Raji (cell line): ENCODE measurements around the gene KCNC1.

Experiments used
- POLR2A ChIP-seq: IDR thresholded peaks from 2 replicates; pipeline ENCODE4 v1.6.1; 2011; ENCODE audit warnings: low read depth, low read length, control low read depth; ENCODE audit not compliant: insufficient read depth

Gene KCNC1

DNA sequence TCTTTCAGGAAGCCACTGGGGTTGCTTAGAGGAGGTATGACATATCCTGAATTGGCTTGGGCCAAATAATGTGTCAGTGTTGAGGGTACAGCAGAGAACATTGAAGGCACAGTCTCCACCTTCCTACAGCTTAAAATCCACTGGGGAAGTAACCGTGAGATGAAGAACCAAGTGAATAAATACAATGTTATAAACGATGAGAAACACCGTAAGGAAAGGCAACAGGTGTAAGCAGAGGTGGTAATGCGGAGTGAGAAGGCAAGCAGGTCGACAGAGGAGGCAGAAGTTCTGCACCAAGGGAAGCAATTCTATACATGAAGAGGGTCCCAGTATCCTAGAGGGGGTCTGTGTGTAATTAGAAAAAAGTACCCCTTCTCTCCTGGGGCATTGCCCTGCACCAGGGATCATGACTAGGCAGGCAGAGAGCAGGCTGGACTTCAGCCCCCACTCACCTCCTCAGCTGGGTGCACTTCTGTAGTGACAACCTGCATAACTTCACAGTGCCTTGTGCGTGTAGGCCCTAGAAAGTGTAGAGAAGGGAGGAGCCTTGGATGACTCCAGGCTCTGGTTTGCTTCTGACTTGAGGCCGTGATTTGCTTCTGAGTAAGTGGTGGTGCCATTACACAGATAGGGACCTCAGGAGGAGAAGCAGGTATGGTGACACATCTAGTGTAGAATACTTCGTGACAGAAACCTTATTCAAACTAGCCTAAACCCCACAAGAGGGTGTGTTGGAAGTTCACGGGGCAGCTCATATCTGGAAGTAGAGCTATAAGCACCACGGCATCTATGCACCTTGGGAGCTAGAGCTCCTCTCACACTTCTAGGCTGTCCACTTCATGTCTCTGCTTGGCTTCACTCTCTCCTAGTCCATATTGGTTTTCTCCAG is 10.3 kb upstream of the KCNC1 start:
- no peak for TF ChIP-seq POLR2A

DNA sequence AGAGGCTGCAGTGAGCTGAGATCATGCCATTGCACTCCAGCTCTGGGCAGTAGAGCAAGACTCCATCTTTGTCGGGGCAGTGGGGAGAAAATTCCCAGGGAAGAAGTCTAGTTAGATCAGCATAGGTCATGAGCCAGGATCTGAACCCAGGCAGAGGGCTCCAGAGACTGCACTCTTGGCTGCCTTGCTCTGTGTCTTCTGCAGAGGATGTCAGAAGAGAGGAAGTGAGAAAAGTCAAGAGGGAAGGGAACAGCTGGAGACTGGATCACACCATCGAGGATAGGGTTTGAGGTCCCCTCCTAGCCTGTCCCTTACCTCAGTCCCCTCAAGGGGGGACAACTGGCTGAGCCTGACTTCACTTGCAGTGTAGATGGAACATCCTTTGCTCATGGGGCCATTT is 9.4 kb upstream of the KCNC1 start:
- no peak for TF ChIP-seq POLR2A

- no peak for TF ChIP-seq POLR2A
These were observed 4.4 kb upstream of the KCNC1 start for GRCh38 chr11:17730137-17730536.

DNA sequence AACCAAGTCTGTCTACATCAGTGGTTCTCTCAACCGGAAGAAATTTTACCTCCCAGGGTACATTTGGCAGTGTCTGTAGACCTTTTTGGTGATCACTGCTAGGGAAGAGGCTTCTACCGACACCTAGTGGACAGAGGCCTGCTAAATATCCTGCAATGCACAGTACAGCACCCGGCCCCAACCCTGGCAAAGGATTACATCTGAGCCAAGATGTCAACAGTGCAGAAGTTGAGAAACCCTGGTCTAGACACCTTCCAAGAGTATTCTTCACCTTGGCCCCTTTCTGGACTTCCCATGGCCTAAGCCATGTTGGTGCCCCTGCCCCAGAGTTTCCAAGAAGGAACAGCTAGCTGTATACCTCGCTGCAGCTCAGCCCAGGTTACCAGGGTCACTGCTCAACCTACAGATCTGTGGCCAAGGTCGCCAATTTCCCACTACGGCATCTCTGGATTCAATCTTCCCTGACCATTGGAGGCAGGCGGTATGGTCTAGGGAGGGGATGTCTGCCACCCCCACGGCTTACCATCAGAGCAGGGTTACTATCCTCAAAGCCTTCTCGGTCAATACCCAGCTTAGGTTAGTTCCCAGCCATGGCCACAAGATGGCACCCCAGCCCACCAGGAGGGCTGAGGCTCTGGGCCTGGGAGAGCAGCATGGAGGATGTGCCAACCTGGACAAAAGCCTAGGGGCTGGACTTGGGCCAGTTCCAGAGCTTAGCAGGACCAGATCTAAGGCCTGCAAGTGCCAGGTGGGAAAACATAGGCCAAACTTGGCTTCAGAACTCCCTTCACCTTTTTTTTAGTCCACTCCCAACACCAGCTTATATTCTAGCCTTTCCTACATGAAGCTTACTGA is 3.7 kb upstream of the KCNC1 start:
- TF ChIP-seq POLR2A, result no peak

DNA sequence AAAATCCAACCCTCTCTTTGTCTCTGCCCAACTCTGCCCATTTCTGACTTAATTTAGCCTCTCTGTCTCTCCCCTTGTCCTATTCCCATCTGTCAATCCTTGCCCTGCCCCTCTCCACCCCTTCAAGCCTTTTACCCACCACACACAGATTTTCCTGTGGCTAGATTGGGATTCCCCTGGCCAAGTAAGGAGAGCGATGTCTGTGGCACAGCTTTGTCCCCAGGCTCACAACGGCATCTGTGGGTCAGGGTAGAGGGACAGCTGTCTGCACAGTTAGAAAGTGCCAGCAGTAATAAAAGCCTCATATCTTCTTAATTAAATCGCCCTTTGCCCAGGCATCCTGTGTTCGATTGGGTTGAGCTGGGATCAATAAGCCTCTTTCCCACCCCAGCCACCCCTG is 1.3 kb upstream of the KCNC1 start:
- TF ChIP-seq POLR2A, result no peak

DNA sequence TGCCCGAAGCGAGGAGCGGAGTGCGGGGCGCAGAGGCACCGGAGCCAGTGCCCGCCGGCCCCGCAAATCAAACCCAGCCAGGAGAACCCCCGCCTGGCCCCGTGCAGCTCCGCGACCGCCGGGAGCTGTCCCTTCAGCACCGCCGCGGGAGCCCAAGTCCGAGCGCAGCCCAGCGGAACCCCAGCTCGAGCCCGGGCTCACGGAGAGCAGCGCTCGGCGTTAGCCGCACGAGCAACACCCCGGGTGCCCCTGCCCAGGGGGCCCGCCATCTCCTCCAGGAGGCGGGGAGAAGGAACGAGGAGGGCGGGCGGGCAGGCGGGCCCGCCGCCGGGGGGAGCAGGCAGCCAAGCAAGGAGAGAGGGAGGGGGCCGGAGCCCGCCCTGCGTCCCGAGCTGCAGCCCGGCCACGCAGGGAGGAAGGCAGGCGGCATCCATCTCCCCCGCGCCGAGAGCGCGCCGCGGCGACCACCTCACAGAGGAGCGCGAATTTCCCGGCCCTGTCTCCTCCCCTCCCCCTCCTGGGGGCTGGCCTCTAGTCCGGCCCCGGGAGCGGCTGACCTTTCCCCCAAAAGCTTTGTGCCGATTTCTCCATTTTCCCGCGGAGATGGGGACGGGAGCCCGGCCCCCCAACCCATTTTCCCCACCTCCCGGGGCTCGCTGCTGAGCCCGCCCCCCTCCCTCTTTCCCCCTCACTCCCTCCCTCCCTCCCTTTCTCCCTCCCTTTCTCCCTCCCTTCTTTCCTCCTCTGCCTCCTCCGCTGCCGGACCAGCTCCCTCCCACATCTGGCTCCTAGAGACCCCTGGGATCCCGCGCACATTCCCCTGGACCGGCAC is 621 bp downstream of the KCNC1 start:
- TF ChIP-seq POLR2A, result no peak

DNA sequence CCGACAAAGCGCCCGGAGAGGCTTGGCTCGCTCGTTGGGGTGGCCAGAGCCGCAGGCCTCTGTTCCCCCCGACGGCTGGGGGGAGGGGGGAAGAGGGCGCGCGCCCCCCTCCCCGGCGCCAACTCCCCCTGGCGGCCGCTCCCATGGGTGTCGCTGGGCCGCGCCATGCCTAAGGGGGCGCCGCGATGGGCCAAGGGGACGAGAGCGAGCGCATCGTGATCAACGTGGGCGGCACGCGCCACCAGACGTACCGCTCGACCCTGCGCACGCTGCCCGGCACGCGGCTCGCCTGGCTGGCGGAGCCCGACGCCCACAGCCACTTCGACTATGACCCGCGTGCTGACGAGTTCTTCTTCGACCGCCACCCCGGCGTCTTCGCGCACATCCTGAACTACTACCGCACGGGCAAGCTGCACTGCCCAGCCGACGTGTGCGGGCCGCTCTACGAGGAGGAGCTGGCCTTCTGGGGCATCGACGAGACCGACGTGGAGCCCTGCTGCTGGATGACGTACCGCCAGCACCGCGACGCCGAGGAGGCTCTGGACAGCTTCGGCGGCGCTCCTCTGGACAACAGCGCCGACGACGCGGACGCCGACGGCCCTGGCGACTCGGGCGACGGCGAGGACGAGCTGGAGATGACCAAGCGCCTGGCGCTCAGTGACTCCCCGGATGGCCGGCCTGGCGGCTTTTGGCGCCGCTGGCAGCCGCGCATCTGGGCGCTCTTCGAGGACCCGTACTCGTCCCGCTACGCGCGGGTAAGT is 1.4 kb downstream of the KCNC1 start:
- no peak for TF ChIP-seq POLR2A

DNA sequence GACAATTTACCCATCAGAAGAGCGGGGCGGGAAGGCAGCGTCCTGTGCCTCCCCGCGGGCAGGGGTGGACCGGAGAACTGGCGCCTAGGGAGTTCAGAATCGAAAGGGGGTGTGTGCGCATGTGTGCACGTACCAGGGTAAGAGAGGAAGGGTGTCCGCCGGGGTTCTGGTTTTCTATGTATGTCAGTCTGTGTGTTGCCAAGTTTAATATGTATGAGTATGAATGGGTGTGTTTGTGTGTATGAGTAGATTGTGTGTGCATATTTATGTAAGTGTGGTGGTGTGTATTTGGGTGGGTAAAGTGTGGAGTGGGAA is 2.0 kb downstream of the KCNC1 start:
- no peak for TF ChIP-seq POLR2A

GRCh38 chr11:17736930-17737817 is 2.6 kb downstream of the KCNC1 start:
- TF ChIP-seq POLR2A, result no peak

GRCh38 chr11:17738151-17738973 is 3.8 kb downstream of the KCNC1 start:
- no peak for TF ChIP-seq POLR2A

DNA sequence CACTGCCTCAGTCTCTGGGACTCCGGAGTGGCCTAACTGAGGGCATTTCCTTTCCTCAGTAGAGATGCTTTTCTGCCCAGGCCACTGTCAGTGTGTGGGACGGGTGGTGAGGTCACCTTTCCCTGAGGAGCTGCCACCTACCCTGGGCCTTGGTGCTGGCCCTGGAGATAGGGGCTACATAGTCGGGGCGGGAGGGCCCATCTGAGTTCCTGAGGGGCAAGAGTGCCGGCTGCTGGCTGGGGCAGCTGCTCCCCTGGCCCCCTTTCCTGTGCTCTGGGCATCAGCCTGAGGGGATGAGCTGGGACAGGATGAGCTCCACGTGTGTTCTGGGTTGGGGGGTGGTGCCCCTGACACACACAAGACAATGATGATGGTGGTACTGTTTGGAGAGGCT is 5.4 kb downstream of the KCNC1 start:
- TF ChIP-seq POLR2A, result no peak

DNA sequence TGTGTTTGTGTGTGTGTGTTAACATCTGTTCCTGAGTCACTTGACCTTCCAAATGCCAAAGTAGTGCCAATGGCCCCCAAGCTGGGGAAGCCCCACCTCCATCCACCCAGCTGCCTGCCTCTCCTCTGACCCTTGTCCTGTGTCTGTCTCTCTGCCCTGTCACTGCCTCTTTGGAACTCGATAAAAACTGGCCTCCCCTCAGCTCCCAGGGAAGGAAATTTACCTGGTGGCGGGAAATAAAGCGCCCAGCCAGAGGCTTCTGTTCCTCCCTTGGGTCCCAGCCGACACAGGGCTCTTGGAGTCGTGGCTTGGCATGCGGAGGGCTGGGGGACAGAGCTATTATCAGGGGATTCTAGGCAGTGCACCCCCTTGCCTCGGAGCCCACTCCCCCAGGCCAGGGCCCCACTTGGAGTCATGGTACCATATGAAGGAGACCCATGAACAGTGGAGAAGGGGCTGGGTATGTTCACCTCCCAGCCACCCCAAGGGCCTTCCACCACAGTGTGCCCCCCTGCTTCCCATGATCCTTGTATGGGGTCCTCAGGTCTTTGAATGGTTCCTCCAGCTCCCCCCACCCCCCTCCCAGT is 6.2 kb downstream of the KCNC1 start:
- no peak for TF ChIP-seq POLR2A
